ENCODE data around the gene RFX4.

RFX4 gene

DNA sequence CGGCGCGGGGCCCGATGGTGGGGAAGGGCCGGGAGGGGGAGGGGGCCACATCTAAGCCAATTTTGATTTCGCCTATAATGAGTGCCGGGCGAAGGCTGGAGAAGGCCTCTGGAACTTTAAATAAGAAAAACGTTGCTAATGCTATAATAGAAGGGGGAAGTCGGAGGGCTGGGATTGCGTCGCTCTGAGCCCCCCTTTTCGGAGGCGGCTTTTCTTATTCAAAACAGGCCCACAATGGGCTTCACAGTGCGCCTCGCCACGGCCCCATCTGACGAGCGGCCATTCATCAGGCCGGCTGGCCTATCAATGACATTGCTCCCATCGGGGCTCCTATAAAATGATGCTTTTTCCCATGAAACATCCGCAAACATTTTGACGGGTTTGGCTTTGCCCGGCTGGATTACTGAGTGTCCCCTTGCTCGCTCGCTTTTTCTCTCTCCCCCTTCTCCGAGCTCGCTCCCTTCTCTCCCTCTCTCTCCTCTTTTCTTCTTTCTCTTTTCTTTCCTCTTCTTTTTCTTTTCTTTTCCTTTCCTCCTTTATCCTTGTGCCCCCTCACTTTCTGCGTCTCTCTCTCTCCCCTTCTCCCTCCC, at the start of gene RFX4:
Gene RFX4 (plus strand): TSS at position 364 of the 590 bp plus-strand sequence. CDS start 317 bp downstream, outside the sequence.
- no peak for DNase-seq (ENCODE audit: low read depth in 2 of 2)

DNA sequence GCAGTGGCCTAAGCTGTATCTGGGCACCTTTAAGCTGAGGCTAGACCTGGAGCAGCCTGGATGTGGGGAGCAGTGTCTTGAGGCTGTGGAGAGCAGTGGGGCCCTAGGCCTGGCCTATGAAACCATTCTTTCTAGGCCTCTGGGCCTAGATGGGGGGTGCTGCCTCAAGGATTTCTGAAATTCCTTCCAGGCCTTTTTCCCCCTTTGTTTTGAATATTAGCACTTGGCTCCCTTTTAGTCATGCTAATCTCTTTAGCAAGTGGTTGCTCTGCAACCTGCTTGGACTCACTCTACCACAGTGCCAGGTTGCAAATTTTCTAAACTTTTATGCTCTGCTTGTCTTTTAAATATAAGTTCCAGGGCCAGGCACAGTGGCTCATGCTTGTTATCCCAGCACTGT, 41.6 kb upstream of the RFX4 start:
- no peak for DNase-seq (ENCODE audit: low read depth in 2 of 2)

DNA sequence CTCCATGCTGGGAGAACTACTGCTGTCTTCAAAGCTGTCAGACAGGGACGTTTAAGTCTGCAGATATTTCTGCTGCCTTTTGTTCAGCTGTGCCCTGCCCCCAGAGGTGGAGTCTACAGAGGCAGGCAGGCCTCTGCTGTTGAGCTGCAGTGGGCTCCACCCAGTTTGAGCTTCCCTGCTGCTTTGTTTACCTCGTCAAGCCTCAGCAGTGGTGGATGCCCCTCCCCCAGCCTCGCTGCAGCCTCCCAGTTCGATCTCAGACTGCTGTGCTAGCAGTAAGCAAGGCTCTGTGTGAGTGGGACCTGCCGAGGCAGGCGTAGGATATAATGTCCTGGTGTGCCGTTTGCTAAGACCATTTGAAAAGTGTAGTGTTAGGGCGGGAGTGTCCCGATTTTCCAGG, 31.4 kb upstream of the RFX4 start:
- no peak for DNase-seq (ENCODE audit: low read depth in 2 of 2)

DNA sequence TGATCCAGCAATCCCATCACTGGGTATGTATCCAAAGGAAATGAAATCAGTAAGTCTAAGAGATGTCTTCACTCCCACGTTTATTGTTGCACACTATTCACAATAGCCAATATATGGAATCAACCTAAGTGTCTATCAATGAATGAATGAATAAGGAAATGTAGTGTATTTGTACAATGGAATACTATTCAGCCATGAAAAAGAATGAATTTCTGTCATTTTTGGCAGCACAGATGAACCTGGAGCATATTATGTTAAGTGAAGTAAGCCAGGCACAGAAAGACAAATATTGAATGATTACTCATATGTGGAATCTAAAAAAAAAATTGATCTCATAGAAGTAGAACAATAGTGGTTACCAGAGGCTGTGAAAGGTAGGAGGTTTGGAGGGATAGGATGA, 30.6 kb upstream of the RFX4 start:
- no peak for DNase-seq (ENCODE audit: low read depth in 2 of 2)

DNA sequence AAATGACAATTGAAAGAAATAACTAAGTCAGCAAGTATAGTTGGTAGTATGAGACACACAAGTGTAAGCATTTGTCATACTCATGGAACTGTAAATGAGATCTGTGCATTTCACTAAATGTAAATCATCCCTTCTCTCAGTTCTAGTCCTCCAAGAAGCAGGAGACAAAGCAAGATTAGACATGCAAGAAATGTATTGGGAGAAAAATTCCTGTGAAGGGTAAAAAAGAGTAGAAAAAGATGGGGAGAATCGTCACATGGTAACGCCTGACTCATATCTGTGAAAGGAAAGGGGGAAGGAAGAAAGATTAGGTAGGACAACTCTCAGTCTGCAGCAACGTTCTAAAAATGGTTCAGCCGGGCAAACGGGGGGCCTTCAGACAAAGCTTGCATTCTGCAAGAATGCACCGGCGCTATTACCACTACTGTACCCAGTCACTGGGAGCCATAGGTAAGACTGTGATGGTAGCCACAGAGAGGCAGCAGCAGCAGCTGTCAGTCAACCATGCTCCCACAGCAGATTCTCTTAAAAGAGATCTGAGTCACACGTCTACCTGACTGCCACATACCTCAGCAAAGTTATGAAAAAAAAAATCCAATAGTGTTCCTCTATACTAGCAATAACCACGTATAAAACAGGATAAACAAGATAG, 18.0 kb upstream of the RFX4 start:
- no peak for DNase-seq (ENCODE audit: low read depth in 2 of 2)

DNA sequence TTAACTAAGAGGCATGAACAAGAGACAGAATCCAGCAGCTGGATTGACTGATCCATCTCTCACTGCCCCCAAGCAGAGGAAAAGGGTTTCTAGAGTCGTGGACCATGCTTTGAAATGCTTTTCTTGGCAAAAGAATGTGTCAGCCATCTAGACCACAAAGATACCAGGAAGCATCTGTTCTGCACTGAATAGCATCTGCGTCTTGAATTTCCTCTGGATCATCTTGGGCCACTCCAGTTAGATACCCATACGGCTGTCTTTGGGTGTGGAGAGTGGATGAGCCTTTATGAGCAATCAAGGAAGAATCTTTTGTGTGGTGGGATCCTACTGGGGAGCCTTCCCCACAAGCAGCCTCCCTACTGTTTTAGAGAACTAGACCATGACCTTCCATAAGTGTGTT, 16.0 kb upstream of the RFX4 start:
- no peak for DNase-seq (ENCODE audit: low read depth in 2 of 2)

DNA sequence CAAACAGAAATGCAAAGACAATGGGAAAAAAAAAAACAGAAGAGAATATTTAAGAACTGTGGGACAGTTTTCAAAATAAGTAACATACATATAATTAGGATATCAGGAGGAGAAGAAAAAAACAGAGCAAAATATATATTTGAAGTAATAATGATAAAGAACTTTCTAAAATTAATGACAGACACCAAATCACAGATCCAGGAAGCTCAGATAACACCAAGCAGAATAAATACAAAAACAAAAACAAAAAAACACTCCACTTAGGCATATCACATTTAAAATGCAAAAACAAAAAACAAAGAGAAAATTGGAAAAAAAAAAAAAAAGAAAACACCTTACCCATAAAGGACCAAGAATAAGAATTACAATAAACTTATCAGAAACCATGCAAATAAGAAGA, 9.6 kb upstream of the RFX4 start:
- DNase-seq (ENCODE audit: low read depth in 2 of 2): no peak

DNA sequence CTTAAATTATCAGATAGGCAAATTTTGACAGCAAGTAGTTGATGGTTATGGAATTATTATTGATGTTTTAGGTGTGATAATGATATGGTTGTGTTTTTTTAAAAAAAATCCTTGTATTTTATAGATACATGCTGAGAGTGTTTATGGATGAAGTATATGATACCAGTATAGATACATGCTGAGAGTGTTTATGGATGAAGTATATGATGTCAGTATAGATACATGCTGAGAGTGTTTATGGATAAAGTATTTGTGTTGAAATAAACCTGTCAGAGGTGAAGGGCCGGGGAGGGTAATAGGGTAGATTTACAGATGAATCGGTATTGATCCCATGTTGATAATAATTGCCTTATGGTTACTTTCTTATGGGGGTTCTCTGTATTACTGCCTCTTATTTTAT, 6.0 kb upstream of the RFX4 start:
- no peak for DNase-seq (ENCODE audit: low read depth in 2 of 2)

DNA sequence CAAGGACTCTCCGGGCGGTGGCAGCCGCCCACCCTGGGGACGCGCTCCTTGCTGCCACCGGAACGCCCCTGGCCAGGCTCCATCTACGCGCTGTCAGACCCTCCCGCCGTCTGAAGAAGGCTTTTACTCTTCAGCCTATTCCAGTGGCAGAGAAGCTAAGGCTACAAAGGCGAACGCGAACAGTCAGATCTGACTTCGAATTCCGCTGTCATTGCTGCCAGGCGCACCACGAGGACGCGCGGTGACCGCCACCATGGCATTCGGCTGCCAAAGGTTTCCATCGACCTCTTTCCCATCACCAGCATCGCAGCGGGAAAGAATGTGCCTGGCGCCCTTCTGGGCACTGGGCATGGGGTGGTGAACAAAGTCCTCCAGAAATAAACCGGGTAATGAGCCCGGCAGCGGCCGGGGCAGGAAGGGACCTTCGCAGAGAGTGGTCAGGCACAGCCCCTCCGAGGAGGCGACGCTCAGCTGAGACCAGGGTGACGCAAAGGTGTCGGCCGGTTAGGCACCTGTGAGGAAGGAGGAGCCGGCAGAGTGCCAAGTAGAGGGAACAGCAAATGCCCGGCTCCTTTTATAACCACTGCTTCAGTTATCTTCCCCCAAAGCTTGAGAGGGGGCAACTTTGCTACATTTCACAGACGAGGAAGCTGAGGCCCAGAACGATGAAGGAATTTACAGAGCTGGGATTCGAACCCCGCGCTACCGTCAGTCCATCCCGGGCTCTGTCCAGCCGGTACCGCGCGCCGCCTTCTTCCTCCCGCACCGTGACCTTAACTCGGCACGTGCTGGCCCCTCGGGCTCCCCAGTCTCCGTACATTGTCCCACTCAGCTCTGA, 1.9 kb upstream of the RFX4 start:
- no peak for DNase-seq (ENCODE audit: low read depth in 2 of 2)

DNA sequence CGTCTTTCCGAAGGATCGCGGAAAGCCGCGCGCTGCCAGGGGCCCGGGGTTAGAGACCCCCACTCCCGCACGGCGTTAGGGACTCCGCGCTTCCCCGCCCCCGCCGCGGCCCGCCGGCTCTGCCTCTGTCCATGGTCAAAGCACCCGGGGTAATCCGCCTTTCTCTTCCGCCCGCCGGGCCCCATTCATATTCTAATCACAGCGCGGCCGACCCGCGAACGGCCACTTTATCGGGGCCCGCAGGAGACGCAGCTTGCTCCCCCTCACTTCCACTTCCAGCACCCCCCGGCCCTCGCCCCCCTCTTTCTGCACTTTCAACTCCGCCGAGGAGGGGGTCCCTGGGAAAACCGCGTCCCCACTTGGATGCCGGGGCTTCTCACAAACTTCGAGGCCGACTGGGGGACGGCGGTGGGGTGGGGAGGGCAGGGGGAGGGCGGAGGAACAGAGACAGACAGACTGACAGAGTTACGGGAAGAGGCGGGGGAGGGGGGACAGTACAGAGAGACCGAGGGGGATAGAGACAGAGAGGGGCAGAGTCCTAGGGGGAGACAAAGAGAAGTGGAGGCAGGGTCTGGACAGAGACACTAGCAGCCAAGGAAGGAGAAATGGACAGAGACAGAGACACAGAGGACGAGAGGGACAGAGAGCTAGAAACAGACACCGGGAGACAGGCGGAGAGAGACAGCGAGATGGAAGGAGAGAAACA, 1.1 kb upstream of the RFX4 start:
- no peak for DNase-seq (ENCODE audit: low read depth in 2 of 2)

DNA sequence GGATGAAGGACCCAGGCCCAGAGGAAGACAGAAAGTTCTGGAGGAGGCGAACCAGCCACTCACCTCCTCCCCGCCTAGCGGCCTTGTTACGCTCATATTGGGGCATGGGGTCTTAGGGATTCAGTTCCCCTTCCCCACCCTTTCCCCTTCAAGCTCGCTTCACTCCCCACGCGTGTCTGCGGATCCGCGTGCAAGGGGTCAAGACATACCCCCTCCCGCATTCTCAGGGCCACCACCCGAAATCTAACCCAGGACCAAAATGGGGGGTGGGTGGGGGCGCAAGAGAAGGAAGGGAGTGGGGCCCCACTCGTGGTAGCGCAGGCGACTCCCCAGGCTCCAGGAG, 584 bp upstream of the RFX4 start:
- no peak for DNase-seq (ENCODE audit: low read depth in 2 of 2)

DNA sequence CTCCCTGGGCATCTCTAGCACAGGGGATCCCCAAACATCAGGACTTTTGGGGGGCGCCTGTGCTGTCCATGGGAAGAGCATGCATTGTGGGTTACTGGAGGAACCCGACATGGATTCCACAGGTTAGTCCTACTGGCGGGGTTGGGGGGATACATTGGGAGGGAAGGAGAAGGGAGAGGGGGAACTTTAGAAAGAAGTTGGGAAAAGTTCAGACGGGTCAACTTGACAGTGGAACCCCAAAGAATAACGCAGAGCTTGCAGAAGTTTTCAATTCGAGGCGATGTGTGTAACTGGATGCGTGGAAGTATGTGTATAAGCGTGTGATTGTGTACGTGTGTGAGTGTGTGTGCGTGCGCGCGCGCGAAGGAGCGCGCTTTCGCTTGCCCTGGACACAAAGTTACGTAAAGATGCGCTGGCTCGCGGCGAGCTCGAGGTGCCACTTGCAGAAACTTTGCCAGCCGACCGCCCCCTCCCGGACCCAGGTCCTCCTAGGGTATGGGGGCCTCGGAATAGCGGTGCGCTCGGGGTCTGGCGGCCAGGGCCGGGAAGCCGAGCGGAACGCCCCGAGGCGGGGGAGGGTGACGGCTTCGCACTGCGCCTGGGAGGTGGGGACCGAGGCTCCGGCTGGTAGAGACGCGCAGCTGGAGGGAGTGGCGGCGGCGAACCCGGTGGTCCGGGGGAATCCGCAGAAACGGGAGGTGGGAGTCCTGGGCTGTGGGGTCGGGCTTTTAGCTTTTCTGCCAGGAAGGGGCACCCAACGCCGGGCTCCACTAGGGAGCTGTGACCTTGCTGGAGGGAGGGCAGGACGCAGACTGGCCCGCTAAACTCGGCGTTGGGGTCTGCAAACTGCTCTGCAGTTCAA, 669 bp downstream of the RFX4 start:
- no peak for DNase-seq (ENCODE audit: low read depth in 2 of 2)

DNA sequence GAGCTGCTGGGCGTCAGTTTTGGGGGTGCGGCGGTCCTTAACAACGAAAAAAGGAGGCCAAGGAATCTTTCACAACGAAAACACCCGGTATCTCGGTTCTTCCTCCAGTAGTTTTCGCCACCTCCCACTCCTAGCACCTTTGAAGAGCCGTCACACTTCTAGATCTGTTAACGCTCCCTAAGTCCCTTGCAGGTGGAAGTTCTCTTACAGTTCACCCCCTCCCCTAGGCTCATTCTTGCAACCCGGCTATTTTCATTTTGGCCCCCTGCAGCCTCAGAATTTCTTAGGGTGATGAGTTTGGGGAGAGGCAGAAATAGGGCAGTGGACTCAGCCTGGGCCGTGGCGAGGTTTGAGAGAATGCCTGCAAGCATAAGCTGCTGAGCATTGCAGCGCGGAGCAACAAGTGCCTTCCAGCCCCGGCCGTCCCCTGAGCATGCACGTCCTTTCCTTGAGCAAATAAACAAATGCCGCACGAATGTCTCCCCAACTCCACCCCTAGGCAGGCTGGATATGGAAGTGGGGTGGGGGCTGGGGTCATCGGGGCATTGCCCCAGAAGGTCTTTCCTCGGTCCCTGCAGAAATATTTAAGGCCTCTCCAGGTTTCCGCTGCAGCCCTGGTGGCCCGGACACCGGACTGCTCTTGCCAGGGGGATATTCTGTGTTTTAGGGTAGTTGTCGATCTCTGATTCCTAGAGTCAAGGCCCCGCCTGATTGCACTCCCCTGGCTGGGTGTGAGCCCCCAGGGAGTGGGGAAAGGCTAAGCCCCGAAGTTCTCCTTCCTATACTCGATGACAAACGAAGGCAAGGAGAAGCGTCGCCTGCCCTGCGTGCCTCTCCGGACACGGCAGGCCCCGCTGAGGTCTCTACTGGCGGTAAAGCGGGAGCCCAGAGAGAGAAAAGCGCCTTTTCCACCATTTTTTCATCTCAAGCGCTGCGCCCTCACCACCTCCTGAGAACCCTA, 1.6 kb downstream of the RFX4 start:
- DNase-seq (ENCODE audit: low read depth in 2 of 2): no peak

DNA sequence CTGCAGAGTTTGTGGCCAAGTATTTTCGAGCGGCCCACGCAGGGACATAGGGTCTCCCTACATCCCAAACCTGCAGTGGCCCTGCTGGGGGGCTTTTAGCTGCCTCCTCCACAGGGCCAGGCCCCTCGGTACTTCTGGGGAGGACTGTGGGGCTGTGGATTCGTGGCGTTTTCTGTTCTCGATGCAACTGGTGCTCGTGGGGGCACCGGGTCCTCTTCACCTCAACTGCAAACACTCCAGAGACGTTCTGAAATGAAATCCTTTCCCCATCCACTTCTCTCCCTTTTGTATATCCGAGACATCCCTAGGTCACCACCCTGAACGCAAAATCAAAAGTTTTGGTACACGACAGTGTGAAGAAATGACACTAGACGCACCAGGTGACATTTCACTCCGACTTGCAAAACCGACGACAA, 2.3 kb downstream of the RFX4 start:
- no peak for DNase-seq (ENCODE audit: low read depth in 2 of 2)

DNA sequence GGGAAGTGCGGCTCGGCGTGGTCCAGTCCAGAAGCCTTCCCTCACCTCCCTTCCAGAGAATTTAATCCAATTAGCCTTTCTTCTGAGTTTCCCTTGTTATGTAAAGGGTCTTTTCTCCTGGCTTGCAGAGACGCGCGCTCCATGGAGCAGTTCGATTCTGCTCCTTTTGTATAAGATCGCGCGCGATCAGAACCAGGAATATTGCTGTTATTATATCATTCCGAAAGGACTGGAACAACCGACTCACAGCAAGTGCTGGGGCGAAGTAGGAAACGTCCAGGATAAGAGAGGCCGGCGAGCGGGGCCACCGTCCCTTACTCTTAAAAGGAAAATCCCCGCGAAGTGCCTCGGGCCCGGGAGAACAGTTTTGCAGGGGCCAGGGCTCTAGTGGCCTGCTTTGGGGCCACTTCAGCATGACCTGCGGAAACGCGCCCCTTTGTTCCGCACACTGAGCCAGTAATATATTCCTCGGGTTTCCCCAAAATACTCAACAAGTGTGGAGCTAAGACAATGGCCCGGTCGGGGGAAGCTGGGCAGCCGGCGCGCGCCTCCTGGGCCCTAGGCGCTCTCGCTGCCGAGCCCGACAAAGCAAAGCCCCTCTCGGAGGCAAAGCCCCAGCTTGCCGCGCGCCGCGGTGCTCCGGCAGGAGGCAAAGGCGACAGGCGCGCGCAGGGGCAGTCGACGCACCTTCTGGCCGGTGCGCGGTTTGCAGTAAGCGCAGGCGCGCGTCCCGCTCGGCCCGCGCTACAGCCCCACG, 2.9 kb downstream of the RFX4 start:
- no peak for DNase-seq (ENCODE audit: low read depth in 2 of 2)

DNA sequence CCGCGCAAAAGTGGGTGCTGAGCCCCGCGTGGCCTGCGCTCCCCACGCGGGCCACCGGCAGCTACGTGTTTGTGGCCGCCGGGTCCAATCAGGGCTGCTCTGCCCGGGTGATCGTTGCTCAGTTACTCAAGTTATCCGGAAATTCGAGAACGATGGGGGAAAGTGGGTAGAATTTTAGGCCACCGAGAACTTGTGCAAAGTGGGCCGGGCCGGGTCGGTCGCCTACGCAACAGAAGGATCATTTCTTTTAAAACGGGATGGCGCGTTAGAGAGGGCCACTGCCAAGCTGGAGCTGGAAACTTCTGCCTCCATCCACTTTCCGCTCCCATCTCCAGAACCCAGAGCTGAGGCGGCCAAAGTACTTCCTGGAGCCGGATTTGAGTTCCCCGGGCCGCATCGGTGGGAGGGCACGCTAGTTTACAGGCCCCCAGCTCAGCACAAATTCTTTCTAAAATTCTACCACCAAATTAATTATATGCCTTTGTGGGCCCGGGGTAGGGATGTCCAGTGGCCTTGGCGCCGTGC, 3.5 kb downstream of the RFX4 start:
- no peak for DNase-seq (ENCODE audit: low read depth in 2 of 2)

DNA sequence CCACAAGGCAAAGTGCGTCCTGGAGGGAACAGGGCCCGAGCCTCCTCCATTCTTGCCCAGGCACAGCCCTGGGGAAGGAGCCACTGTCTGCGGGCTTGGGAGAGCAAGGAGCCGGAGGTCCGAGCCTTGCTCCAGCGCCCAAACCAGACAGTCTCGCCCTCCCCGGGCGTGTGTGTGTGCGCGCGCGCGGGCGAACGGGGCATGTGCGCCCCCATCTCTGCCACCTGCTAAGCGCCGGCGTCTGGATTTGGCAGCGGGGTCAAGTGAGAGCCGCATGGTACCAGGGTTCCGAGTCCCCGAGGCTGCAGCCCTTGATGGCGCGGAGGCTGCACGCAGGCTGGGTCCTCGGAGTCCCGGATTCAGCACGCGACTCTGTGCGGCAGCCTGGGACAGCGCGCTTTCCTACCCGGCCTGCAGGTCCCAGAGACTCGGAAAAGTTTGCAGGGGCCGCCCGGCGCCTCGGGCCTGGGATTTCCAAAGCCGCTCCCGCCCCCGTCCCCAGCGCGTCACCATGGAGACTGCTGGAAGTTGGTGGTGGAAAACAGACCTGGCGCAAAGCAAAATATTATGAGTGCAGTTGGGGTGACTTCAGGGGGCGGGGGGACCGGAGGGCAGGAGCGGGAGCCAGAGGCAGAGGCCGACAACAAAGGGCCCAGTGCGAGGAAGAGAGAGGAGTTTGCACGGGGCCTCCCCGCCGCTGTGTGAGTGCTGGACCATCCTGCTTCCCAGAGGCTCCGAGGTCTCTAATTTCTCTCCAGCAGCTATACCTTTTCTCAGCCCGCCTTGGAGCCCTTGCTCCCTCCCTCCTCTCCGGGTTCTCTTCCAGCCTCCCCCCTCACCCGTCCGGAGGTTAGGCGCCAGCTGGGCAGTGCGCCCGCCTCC, 4.2 kb downstream of the RFX4 start:
- DNase-seq (ENCODE audit: low read depth in 2 of 2): no peak

DNA sequence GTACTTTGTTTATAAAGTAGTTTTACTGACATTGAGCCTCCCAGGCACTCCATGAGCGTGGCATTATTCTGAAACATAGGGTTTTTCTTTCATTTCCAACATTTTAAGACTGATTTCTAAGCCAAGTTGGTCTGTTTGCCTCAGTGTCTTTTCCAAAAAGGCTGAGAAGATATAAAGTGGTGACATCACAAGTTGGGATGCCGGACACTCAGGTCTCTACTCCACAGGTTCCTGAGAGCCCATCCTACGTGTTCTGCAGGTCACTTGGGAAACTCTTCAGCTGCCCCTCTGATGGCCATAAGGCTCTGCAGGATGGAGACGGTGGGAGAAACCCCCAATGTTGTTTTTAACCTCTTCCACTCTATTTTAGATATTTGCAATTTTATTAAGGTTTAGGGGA, 6.0 kb downstream of the RFX4 start:
- DNase-seq (ENCODE audit: low read depth in 2 of 2): no peak

All from stimulated activated CD8-positive, alpha-beta memory T cell treated with anti-CD3 and anti-CD28 coated beads, Interleukin-15, amount 100 ng/mL, for 4 hours (primary cell).